GM12878 (cell line): ENCODE data around the gene HACD3. TPM values are rescaled to one million over a fixed set of nuclear protein-coding genes. Genes with fewer than 3 reads are reported as not detected.

Experiments used
- ATAC-seq: fragments of 200-7000 bp; cut with Tn5 transposase; 3 replicates; pipeline ENCODE4 v1.9.1; 2020; ENCODE audit warnings: mild to moderate bottlenecking, moderate library complexity
- BruUV-seq: library from RNA; stranded (reverse); fragments of 400-500 nt; replicated peaks from 2 replicates; lab custom pipeline; 2021; lab: Mats Ljungman, UMichigan
- CTCF ChIA-PET: fragments of 300-600 bp; sonication (Branson Sonifier 250); formaldehyde crosslinking; extraction: SDS; loops from one replicate; lab custom pipeline; 2021; ENCODE audit warnings: inconsistent platforms; lab: Yijun Ruan, JAX
- POLR2A ChIA-PET: fragments of 350-600 bp; formaldehyde crosslinking; extraction: SDS; loops from one replicate; lab custom pipeline; 2021; ENCODE audit warnings: inconsistent platforms; lab: Charles Lee
- RAD21 ChIA-PET: fragments of 300-600 bp; sonication (Branson Sonifier 250); formaldehyde crosslinking; loops from one replicate; lab custom pipeline; 2023; ENCODE audit warnings: antibody characterized with exemption; ENCODE audit not compliant: unreplicated experiment; lab: Charles Lee
- SMC1A ChIA-PET: fragments of 300-600 bp; sonication (Branson Sonifier 250); formaldehyde crosslinking; loops from one replicate; lab custom pipeline; 2023; ENCODE audit not compliant: unreplicated experiment, uncharacterized antibody; lab: Charles Lee
- DNase-seq: peaks from one replicate; pipeline ENCODE4 v3.0.0-alpha.2; 2011; ENCODE audit warnings: low read depth, low spot score
- FAIRE-seq: peaks from 3 replicates; lab custom pipeline; 2011; peaks lifted over from hg19 to GRCh38; lab: Jason Lieb, UNC
- H2AFZ ChIP-seq: 2 replicates; pipeline ENCODE4 v1.6.0; 2011; ENCODE audit warnings: low read depth, low read length, control low read depth; ENCODE audit not compliant: control insufficient read depth
- H3K27ac ChIP-seq: 2 replicates; pipeline ENCODE4 v1.5.1; 2011; ENCODE audit warnings: control low read depth; ENCODE audit not compliant: control insufficient read depth, insufficient read depth
- H3K27me3 ChIP-seq, 2 experiments: replicated peaks in 1 of 2; 2 replicates each; pipeline versions ENCODE4 v1.6.0 to v1.6.1; 2011; ENCODE audit warnings: low read length in 1 of 2; ENCODE audit not compliant: control insufficient read depth in 2 of 2, insufficient read depth in 2 of 2
- H3K36me3 ChIP-seq, 2 experiments: 2 replicates each; pipeline ENCODE4 v1.5.1; 2011; ENCODE audit warnings: low read length in 1 of 2; ENCODE audit not compliant: control insufficient read depth in 2 of 2, insufficient read depth in 2 of 2
- H3K4me1 ChIP-seq: 2 replicates; pipeline ENCODE4 v1.6.1; 2011; ENCODE audit warnings: mild to moderate bottlenecking, low read length, moderate library complexity, mixed read lengths; ENCODE audit not compliant: control insufficient read depth, insufficient read depth
- H3K4me2 ChIP-seq: 2 replicates; pipeline ENCODE4 v1.6.0; 2011; ENCODE audit warnings: control low read depth; ENCODE audit not compliant: control insufficient read depth, insufficient read depth
- H3K4me3 ChIP-seq: fragments of 200-600 bp; sonication (generic); 2 replicates; pipeline ENCODE4 v1.5.1; 2016
- H3K79me2 ChIP-seq: 2 replicates; pipeline ENCODE4 v1.6.0; 2011; ENCODE audit warnings: low read length; ENCODE audit not compliant: control insufficient read depth, insufficient read depth
- H3K9ac ChIP-seq: 2 replicates; pipeline ENCODE4 v1.8.0; 2011; ENCODE audit warnings: low read length, control low read depth, mixed read lengths; ENCODE audit not compliant: control insufficient read depth, insufficient read depth
- H3K9me3 ChIP-seq: replicated peaks from 3 replicates; pipeline ENCODE4 v1.5.1; 2011; ENCODE audit warnings: mild to moderate bottlenecking, low read length; ENCODE audit not compliant: control insufficient read depth, insufficient read depth
- H4K20me1 ChIP-seq: 2 replicates; pipeline ENCODE4 v1.6.0; 2011; ENCODE audit not compliant: control insufficient read depth, insufficient read depth
- EP300 ChIP-seq, 2 experiments: fragments of 150-350 bp in 1 of 2; IDR thresholded peaks; 2 replicates each; pipeline ENCODE4 v1.6.1; 2011 to 2012; ENCODE audit warnings: low read depth in 2 of 2, low read length in 2 of 2, borderline replicate concordance in 1 of 2, improper control_type of control experiment in 1 of 2, inconsistent platforms in 1 of 2; ENCODE audit not compliant: control insufficient read depth in 1 of 2
- RELA ChIP-seq: fragments of 450-650 bp; IDR thresholded peaks from 2 replicates; pipeline ENCODE4 v1.8.0; 2014; ENCODE audit warnings: borderline replicate concordance; ENCODE audit not compliant: partially characterized antibody
- ZBTB40 ChIP-seq: fragments of 450-650 bp; IDR thresholded peaks from 2 replicates; pipeline ENCODE4 v1.6.1; 2016; ENCODE audit warnings: mild to moderate bottlenecking, moderate library complexity, borderline replicate concordance
- WGBS: methylation state at CpG from one replicate; pipeline ENCODE4 v1.1.6; 2016; ENCODE audit warnings: low lambda C conversion rate; ENCODE audit not compliant: insufficient replicate concordance, insufficient coverage; ENCODE audit errors: missing lambda C conversion rate; 5-methylcytosine and 5-hydroxymethylcytosine counted together
- in situ Hi-C: fragments of 300-500 bp; cut with MboI; formaldehyde crosslinking; loops from 9 replicates; pipeline ENCODE4 v1.14.3; 2018; ENCODE audit warnings: mixed read lengths
- intact Hi-C: fragments of 100-400 bp; cut with micrococcal nuclease; formaldehyde crosslinking; loops from one replicate; pipeline ENCODE4 v1.14.2; 2022; ENCODE audit not compliant: unreplicated experiment
- polyA plus RNA-seq, 11 experiments: library from polyadenylated mRNA; depleted of rRNA in 4 of 11; unstranded in 6 of 11; stranded (reverse) in 5 of 11; fragments of >200 nt; fragmentation: Nextera tagmentation in 4 of 11; fragmentation: Illumina TruSeq in 1 of 11; extraction: Ambion mirVana in 4 of 11; extraction: Trizol in 1 of 11; gene quantifications; 1 replicate in 1 of 11; 2 replicates in 10 of 11; pipeline versions ENCODE4 v1.2.1 to v1.2.3, GENCODE V29; 2011 to 2016; ENCODE audit warnings: inconsistent platforms in 2 of 11, missing spikeins in 2 of 11, low read depth in 1 of 11
- total RNA-seq, 4 experiments: library from RNA; depleted of rRNA in 3 of 4; stranded (reverse); fragments of >200 nt in 3 of 4; fragmentation: Illumina TruSeq in 1 of 4; extraction: Trizol in 1 of 4; gene quantifications; 2 replicates each; pipeline versions ENCODE4 v1.2.1 to v1.2.3, GENCODE V29; 2013 to 2021

HACD3 gene
- total and polyA plus RNA-seq, 10 of the 15 experiments (the other 5 are each of a cell fraction or from before 2014, with no cell fraction given): 25.9 to 75.8 (median 48.3) TPM

GRCh38 chr15:65603559-65603958 is 73.3 kb downstream of the HACD3 start:
- POLR2A ChIA-PET: no interaction called here
- DNase-seq: no peak
- peaks cover 4% of the 10 kb centered on the region for H3K79me2 ChIP-seq
- no peak overlapping the region for H3K4me3 ChIP-seq
- TF ChIP-seq ZBTB40 (peak; percentile 87), EP300 (IDR thresholded peaks at IDR 0.05; ENCODE audit: borderline replicate concordance in 1 of 2, control insufficient read depth in 1 of 2, low read depth in 2 of 2, low read length in 2 of 2) (no peak), RELA (no peak)
- TF ChIP-seq, all 136 proteins: peak for 1
- no peaks in the 10 kb centered on the region for H4K20me1 ChIP-seq
- ChIA-PET RAD21 (no interaction called here), SMC1A (no interaction called here), CTCF (interaction anchor here (1.4 kb wide), 1 partner anchor 9 kb away, joined by 3 read pairs; no protein-coding TSS in a partner anchor)
- H3K27me3 ChIP-seq: no peaks in the 10 kb centered on the region
- peaks cover 0 to 11% of the 10 kb centered on the region in 2 experiments; a peak in 3 of 4 replicates for H3K36me3 ChIP-seq
- H2AFZ ChIP-seq: no peak overlapping the region
- no peaks in the 10 kb centered on the region for H3K4me1 ChIP-seq
- H3K9me3 ChIP-seq: no peaks in the 10 kb centered on the region
- in situ Hi-C loops: no loop called here
- BruUV-seq: no TSS peak
- intact Hi-C loops: no loop called here
- FAIRE-seq: no peak
- H3K27ac ChIP-seq: no peak overlapping the region
- no peak overlapping the region for H3K9ac ChIP-seq
- no peak for ATAC-seq
- WGBS: 100% methylated on average over 1 of the region's 1 CpG
- no peak overlapping the region for H3K4me2 ChIP-seq
